WERI-Rb-1 (cell line): ENCODE measurements around the gene SLC24A4.

Source experiments
- DNase-seq: peaks from one replicate; pipeline ENCODE4 v3.0.0-alpha.2; 2020
- H3K27ac ChIP-seq: fragments of 250-450 bp; sonication (Bioruptor Pico); 2 replicates; pipeline ENCODE4 v1.5.1; 2020; ENCODE audit warnings: mild to moderate bottlenecking, moderate library complexity
- H3K27me3 ChIP-seq: fragments of 250-450 bp; sonication (Bioruptor Pico); 2 replicates; pipeline ENCODE4 v1.5.1; 2021; ENCODE audit warnings: mild to moderate bottlenecking, low read depth, moderate library complexity; ENCODE audit not compliant: insufficient read depth, severe bottlenecking
- H3K36me3 ChIP-seq: fragments of 250-450 bp; sonication (Bioruptor Pico); 2 replicates; pipeline ENCODE4 v1.5.1; 2020; ENCODE audit warnings: mild to moderate bottlenecking, moderate library complexity
- H3K4me3 ChIP-seq: 2 replicates; pipeline ENCODE4 v1.5.1; 2011; ENCODE audit warnings: low read depth, mild to moderate bottlenecking, control low read depth, low read length
- H3K9me3 ChIP-seq: fragments of 250-450 bp; sonication (Bioruptor Pico); 2 replicates; pipeline ENCODE4 v1.5.1; 2021; ENCODE audit warnings: mild to moderate bottlenecking, moderate library complexity; ENCODE audit not compliant: severe bottlenecking
- CTCF ChIP-seq: IDR thresholded peaks from 2 replicates; pipeline ENCODE4 v1.5.1; 2011; ENCODE audit warnings: low read depth, mild to moderate bottlenecking, control low read depth, inconsistent platforms, low read length

Gene SLC24A4

GRCh38 chr14:92448786-92449185 is 125.8 kb downstream of the SLC24A4 start:
- Histone ChIP-seq H3K4me3 (no peak overlapping the region), H3K36me3 (no peaks in the 10 kb centered on the region), H3K9me3 (peaks cover 7% of the 10 kb centered on the region), H3K27me3 (no peaks in the 10 kb centered on the region), H3K27ac (no peak overlapping the region)
- TF ChIP-seq CTCF, result no peak
- no peak for DNase-seq

- no peak overlapping the region for H3K4me3 ChIP-seq
These were observed 126.6 kb downstream of the SLC24A4 start for GRCh38 chr14:92449404-92450181.

GRCh38 chr14:92450351-92451070 is 127.5 kb downstream of the SLC24A4 start:
- TF ChIP-seq CTCF, result no peak
- Histone ChIP-seq H3K27ac (no peak overlapping the region), H3K4me3 (no peak overlapping the region), H3K27me3 (no peaks in the 10 kb centered on the region), H3K9me3 (peaks cover 4% of the 10 kb centered on the region), H3K36me3 (no peaks in the 10 kb centered on the region)
- DNase-seq, result no peak

More at GRCh38 chr14:92449404-92450181, 126.6 kb downstream of the SLC24A4 start:
- TF ChIP-seq CTCF, result no peak
- Histone ChIP-seq H3K9me3 (peaks cover 7% of the 10 kb centered on the region), H3K27ac (no peak overlapping the region), H3K27me3 (no peaks in the 10 kb centered on the region), H3K36me3 (no peaks in the 10 kb centered on the region)
- DNase-seq, result no peak

GRCh38 chr14:92451245-92451644 is 128.3 kb downstream of the SLC24A4 start:
- no peak for TF ChIP-seq CTCF
- no peak overlapping the region for H3K27ac ChIP-seq
- no peak for DNase-seq
- H3K36me3 ChIP-seq, result no peaks in the 10 kb centered on the region
- no peaks in the 10 kb centered on the region for H3K27me3 ChIP-seq
- no peaks in the 10 kb centered on the region for H3K9me3 ChIP-seq
- H3K4me3 ChIP-seq, result no peak overlapping the region

GRCh38 chr14:92451755-92452154 is 128.8 kb downstream of the SLC24A4 start:
- no peak for DNase-seq
- no peaks in the 10 kb centered on the region for H3K9me3 ChIP-seq
- no peak overlapping the region for H3K4me3 ChIP-seq
- no peak overlapping the region for H3K27ac ChIP-seq
- H3K36me3 ChIP-seq, result no peaks in the 10 kb centered on the region
- H3K27me3 ChIP-seq, result no peaks in the 10 kb centered on the region
- TF ChIP-seq CTCF, result no peak
